ENCODE measurements around the gene CATSPER3. TPM values are rescaled to one million over a fixed set of nuclear protein-coding genes. Genes with fewer than 3 reads are reported as not detected.

Gene CATSPER3
- polyA plus RNA-seq (2012; ENCODE audit: insufficient read depth, insufficient read length, low read depth) = 5.7 TPM

GRCh38 chr5:134967607-134968006, at the start of gene CATSPER3:
Gene CATSPER3, plus strand, starts transcription at chr5:134967907. Its CDS starts 85 bp downstream, at chr5:134967992.
- Histone ChIP-seq H3K36me3 (no peaks in the 10 kb centered on the region), H3K4me1 (peaks cover 10% of the 10 kb centered on the region; the same call in 1 of the 2 replicates), H3K9me3 (no peaks in the 10 kb centered on the region), H3K4me3 (ENCODE audit: low read depth, low read length) (no peak within 1 kb of the TSS), H3K27me3 (no peaks in the 10 kb centered on the region)
- no peak for TF ChIP-seq CTCF (IDR thresholded peaks at IDR 0.05; ENCODE audit: low read depth, low read length)
- no peak for DNase-seq

- TF ChIP-seq CTCF (IDR thresholded peaks at IDR 0.05; ENCODE audit: low read depth, low read length) = no peak
- Histone ChIP-seq H3K4me3 (ENCODE audit: low read depth, low read length) (no peak overlapping the region), H3K27me3 (no peaks in the 10 kb centered on the region), H3K36me3 (peaks cover 10% of the 10 kb centered on the region), H3K9me3 (no peaks in the 10 kb centered on the region), H3K4me1 (no peaks in the 10 kb centered on the region)
- DNase-seq = no peak
These were observed 48.8 kb upstream of the CATSPER3 start for GRCh38 chr5:134918861-134919260.

- DNase-seq = no peak
- TF ChIP-seq CTCF (IDR thresholded peaks at IDR 0.05; ENCODE audit: low read depth, low read length) = no peak
- Histone ChIP-seq H3K36me3 (peaks cover 4% of the 10 kb centered on the region), H3K9me3 (no peaks in the 10 kb centered on the region), H3K27me3 (no peaks in the 10 kb centered on the region), H3K4me1 (no peaks in the 10 kb centered on the region), H3K4me3 (ENCODE audit: low read depth, low read length) (no peak overlapping the region)
These were observed 46.7 kb upstream of the CATSPER3 start for GRCh38 chr5:134920848-134921575.

GRCh38 chr5:134932508-134932907, 35.2 kb upstream of the CATSPER3 start:
- no peak overlapping the region for H3K4me3 ChIP-seq (ENCODE audit: low read depth, low read length)
- H3K4me1 ChIP-seq = peaks cover 16% of the 10 kb centered on the region
- no peaks in the 10 kb centered on the region; the same call in 1 of the 2 replicates for H3K36me3 ChIP-seq
- DNase-seq = no peak
- TF ChIP-seq CTCF (IDR thresholded peaks at IDR 0.05; ENCODE audit: low read depth, low read length) = no peak
- H3K27me3 ChIP-seq = no peaks in the 10 kb centered on the region
- H3K9me3 ChIP-seq = no peaks in the 10 kb centered on the region

- no peaks in the 10 kb centered on the region for H3K27me3 ChIP-seq
- no peak for DNase-seq
- H3K36me3 ChIP-seq = no peaks in the 10 kb centered on the region; the same call in 1 of the 2 replicates
- H3K4me3 ChIP-seq (ENCODE audit: low read depth, low read length) = no peak overlapping the region
- peaks cover 25% of the 10 kb centered on the region for H3K4me1 ChIP-seq
- no peak for TF ChIP-seq CTCF (IDR thresholded peaks at IDR 0.05; ENCODE audit: low read depth, low read length)
- no peaks in the 10 kb centered on the region for H3K9me3 ChIP-seq
These were observed 33.5 kb upstream of the CATSPER3 start for GRCh38 chr5:134934202-134934601.
